Activated CD4-positive, alpha-beta T cell treated with anti-CD3 and anti-CD28 coated beads for 24 hours (primary cell): ENCODE measurements around the gene ZNRF3.
"Not testable (repeated sequence)": the region's sequence is repeated elsewhere in the genome, so short reads cannot be mapped to it uniquely, and the experiment has no call there.

Experiments
- DNase-seq, 2 donors: peaks; one replicate each; pipeline ENCODE4 v3.0.0-alpha.2; 2020; ENCODE audit warnings: low read depth in 2 of 2

Gene ZNRF3

GRCh38 chr22:28907311-28908008, 24.1 kb downstream of the ZNRF3 start:
- peak; percentile 40 to 56 for DNase-seq

GRCh38 chr22:28908810-28909209, 25.4 kb downstream of the ZNRF3 start:
- not testable (repeated sequence) for DNase-seq

- DNase-seq: peak; percentile 57 to 72
Observed at GRCh38 chr22:28909375-28909774, 26.0 kb downstream of the ZNRF3 start.

GRCh38 chr22:28910569-28911303, 27.4 kb downstream of the ZNRF3 start:
- DNase-seq: no peak

GRCh38 chr22:28911304-28911690, 27.9 kb downstream of the ZNRF3 start:
- DNase-seq: no peak

- no peak for DNase-seq
Observed at GRCh38 chr22:28911777-28912669, 28.7 kb downstream of the ZNRF3 start.

- no peak for DNase-seq
Observed at GRCh38 chr22:28914201-28914600, 30.8 kb downstream of the ZNRF3 start.

GRCh38 chr22:28915969-28916368, 32.6 kb downstream of the ZNRF3 start:
- no peak for DNase-seq

GRCh38 chr22:28917747-28918549, 34.6 kb downstream of the ZNRF3 start:
- no peak for DNase-seq

GRCh38 chr22:28918550-28919271, 35.3 kb downstream of the ZNRF3 start:
- no peak for DNase-seq

- DNase-seq: no peak
Observed at GRCh38 chr22:28920757-28921584, 37.6 kb downstream of the ZNRF3 start.

GRCh38 chr22:28921585-28921879, 38.2 kb downstream of the ZNRF3 start:
- no peak for DNase-seq

GRCh38 chr22:28922540-28923244, 39.3 kb downstream of the ZNRF3 start:
- no peak for DNase-seq

GRCh38 chr22:28923826-28924732, 40.7 kb downstream of the ZNRF3 start:
- DNase-seq: no peak

GRCh38 chr22:28925916-28926315, 42.5 kb downstream of the ZNRF3 start:
- DNase-seq: no peak

GRCh38 chr22:28927630-28928029, 44.3 kb downstream of the ZNRF3 start:
- DNase-seq: no peak

- no peak for DNase-seq
Observed at GRCh38 chr22:28929197-28929596, 45.8 kb downstream of the ZNRF3 start.

- no peak for DNase-seq
Observed at GRCh38 chr22:28930357-28931007, 47.1 kb downstream of the ZNRF3 start.
